A549 (cell line): ENCODE results near the gene CCDC124. TPM values are rescaled to one million over a fixed set of nuclear protein-coding genes. Genes with fewer than 3 reads are reported as not detected.

Experiments used
- ATAC-seq, 2 experiments: fragments of 200-7000 bp in 1 of 2; fragments of >200 bp in 1 of 2; cut with Nextera tagmentation in 1 of 2; cut with Tn5 transposase in 1 of 2; 3 replicates each; pipeline versions ENCODE4 v1.8.0 to v1.9.1; 2018 to 2020; ENCODE audit warnings: mild to moderate bottlenecking in 1 of 2, moderate library complexity in 1 of 2
- CTCF ChIA-PET: fragments of 300-600 bp; sonication (Branson Sonifier 250); formaldehyde crosslinking; extraction: SDS; loops from one replicate; lab custom pipeline; 2021; ENCODE audit warnings: antibody characterized with exemption, inconsistent platforms; lab: Yijun Ruan, JAX
- POLR2A ChIA-PET: fragments of 350-600 bp; formaldehyde crosslinking; extraction: SDS; loops from one replicate; lab custom pipeline; 2021; ENCODE audit warnings: antibody characterized with exemption, inconsistent platforms; lab: Yijun Ruan, JAX
- DNase-seq, 2 experiments: peaks; one replicate each; pipeline versions ENCODE4 v3.0.0 to v3.0.0-alpha.2; 2011 to 2016; ENCODE audit warnings: low read depth in 1 of 2, low spot score in 1 of 2
- FAIRE-seq: peaks from 2 replicates; lab custom pipeline; 2011; peaks lifted over from hg19 to GRCh38; lab: Jason Lieb, UNC
- H3K27ac ChIP-seq, 2 experiments: fragments of >200 bp; sonication (Bioruptor Twin); formaldehyde crosslinking; 3 replicates each; pipeline ENCODE4 v1.5.1; 2016 to 2017
- H3K4me1 ChIP-seq: fragments of >200 bp; sonication (Bioruptor Twin); formaldehyde crosslinking; 3 replicates; pipeline ENCODE4 v1.6.1; 2016
- H3K4me2 ChIP-seq: fragments of >200 bp; sonication (Bioruptor Twin); formaldehyde crosslinking; 3 replicates; pipeline ENCODE4 v1.6.1; 2016
- H3K4me3 ChIP-seq: fragments of >200 bp; sonication (Bioruptor Twin); formaldehyde crosslinking; 3 replicates; pipeline ENCODE4 v1.5.1; 2016
- H3K9me3 ChIP-seq: fragments of >200 bp; sonication (Bioruptor Twin); formaldehyde crosslinking; 3 replicates; pipeline ENCODE4 v1.6.1; 2016
- CHD4 ChIP-seq: fragments of 200-600 bp; sonication (generic); IDR thresholded peaks from 2 replicates; pipeline ENCODE4 v1.6.1; 2016; ENCODE audit warnings: antibody characterized with exemption, mild to moderate bottlenecking, borderline replicate concordance
- EP300 ChIP-seq, 2 experiments: fragments of >200 bp; sonication (Bioruptor Twin); formaldehyde crosslinking; IDR thresholded peaks; 2 replicates in 1 of 2; 3 replicates in 1 of 2; pipeline ENCODE4 v1.6.1; 2016 to 2017
- ESRRA ChIP-seq: fragments of 150-350 bp; IDR thresholded peaks from 2 replicates; pipeline ENCODE4 v1.6.1; 2014; ENCODE audit warnings: mild to moderate bottlenecking, low read length, borderline replicate concordance
- FOSB ChIP-seq: fragments of 250-450 bp; sonication (Bioruptor Pico); IDR thresholded peaks from 2 replicates; pipeline ENCODE4 v1.5.0; 2020; ENCODE audit warnings: mild to moderate bottlenecking, moderate library complexity
- HOXA7 ChIP-seq: fragments of 250-450 bp; sonication (Bioruptor Pico); IDR thresholded peaks from 2 replicates; pipeline ENCODE4 v1.5.0; 2020; ENCODE audit warnings: mild to moderate bottlenecking, moderate library complexity
- HOXB13 ChIP-seq: fragments of 250-450 bp; sonication (Bioruptor Pico); IDR thresholded peaks from 2 replicates; pipeline ENCODE4 v1.5.0; 2020; ENCODE audit warnings: low read depth, mild to moderate bottlenecking, moderate library complexity
- HOXB5 ChIP-seq: fragments of 250-450 bp; sonication (Bioruptor Pico); IDR thresholded peaks from 2 replicates; pipeline ENCODE4 v1.5.0; 2020; ENCODE audit warnings: mild to moderate bottlenecking, moderate library complexity
- JUNB ChIP-seq: fragments of >200 bp; sonication (Bioruptor Twin); formaldehyde crosslinking; IDR thresholded peaks from 2 replicates; pipeline ENCODE4 v1.6.1; 2016
- NFE2L2 ChIP-seq: fragments of 150-350 bp; conservative IDR thresholded peaks from 2 replicates; pipeline ENCODE4 v1.6.1; 2014; ENCODE audit warnings: low read length
- RAD21 ChIP-seq, 2 experiments: fragments of >200 bp in 1 of 2; sonication (Bioruptor Twin) in 1 of 2; formaldehyde crosslinking in 1 of 2; IDR thresholded peaks in 1 of 2; conservative IDR thresholded peaks in 1 of 2; 2 replicates in 1 of 2; 3 replicates in 1 of 2; pipeline ENCODE4 v1.6.1; 2012 to 2018; ENCODE audit warnings: inconsistent platforms in 1 of 2
- RNF2 ChIP-seq: fragments of 200-600 bp; sonication (generic); IDR thresholded peaks from 2 replicates; pipeline ENCODE4 v1.6.1; 2016; ENCODE audit warnings: low read depth, mild to moderate bottlenecking, antibody characterized with exemption, moderate library complexity, borderline replicate concordance
- SMC3 ChIP-seq: fragments of >200 bp; sonication (Bioruptor Twin); formaldehyde crosslinking; IDR thresholded peaks from 3 replicates; pipeline ENCODE4 v1.6.1; 2018; ENCODE audit warnings: inconsistent platforms
- ZFP36 ChIP-seq: fragments of 450-650 bp; IDR thresholded peaks from 2 replicates; pipeline ENCODE4 v1.6.1; 2014; ENCODE audit warnings: borderline replicate concordance; ENCODE audit not compliant: partially characterized antibody
- ZSCAN20 ChIP-seq: fragments of 250-450 bp; sonication (Bioruptor Pico); IDR thresholded peaks from 2 replicates; pipeline ENCODE4 v1.8.0; 2022; ENCODE audit warnings: mild to moderate bottlenecking, moderate library complexity
- WGBS: methylation state at CpG from one replicate; pipeline ENCODE4 v1.1.6; 2017; ENCODE audit errors: missing lambda C conversion rate; 5-methylcytosine and 5-hydroxymethylcytosine counted together
- polyA plus RNA-seq, 4 experiments: library from polyadenylated mRNA; depleted of rRNA in 3 of 4; stranded (reverse); fragments of >200 nt; fragmentation: RNase III in 1 of 4; extraction: RNeasy Plus Mini Kit Qiagen cat#74134 plus additional on column Dnase treatment in 1 of 4; gene quantifications; 2 replicates in 3 of 4; 3 replicates in 1 of 4; pipeline ENCODE4 v1.2.3, GENCODE V29; 2011 to 2017
- TF ChIP-seq, protein P1 (sequence below): fragments of 200-600 bp; sonication (generic); IDR thresholded peaks from 2 replicates; pipeline ENCODE4 v1.6.1; 2016; ENCODE audit warnings: antibody characterized with exemption, mild to moderate bottlenecking, moderate library complexity
- TF ChIP-seq, protein P2 (sequence below): fragments of 250-450 bp; sonication (Bioruptor Pico); IDR thresholded peaks from 2 replicates; pipeline ENCODE4 v1.5.0; 2020; ENCODE audit warnings: low read depth, mild to moderate bottlenecking, moderate library complexity

CCDC124 gene
- polyA plus RNA-seq, 2 of the 4 experiments (the other 2 are of a cell fraction), result 35.4 to 113 TPM

DNA sequence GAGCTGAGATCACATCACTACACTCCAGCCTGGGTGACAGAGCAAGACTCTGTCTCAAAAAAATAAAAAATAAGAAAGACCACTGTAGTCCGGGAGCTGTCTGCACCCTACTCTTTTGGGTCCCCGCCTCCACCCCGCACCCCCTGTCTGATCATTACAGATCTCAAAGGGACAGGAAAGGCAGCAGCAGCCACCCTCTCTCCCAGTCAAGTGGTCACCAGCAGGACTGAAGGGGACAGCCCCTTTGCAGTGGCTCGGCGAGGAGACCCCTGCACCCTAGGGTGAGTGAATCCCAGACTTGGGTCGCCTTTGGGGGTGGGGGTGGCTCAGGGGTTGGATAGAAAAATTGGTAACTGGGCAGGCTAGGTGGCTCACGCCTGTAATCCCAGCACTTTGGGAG, 21.6 kb downstream of the CCDC124 start:
- 77% methylated on average over 4 of the region's 7 CpGs for WGBS
- H3K4me2 ChIP-seq, result no peak overlapping the region
- H3K4me3 ChIP-seq, result no peak overlapping the region
- CTCF ChIA-PET, result interaction anchor here (0.8 to 24.1 kb wide), 6 partner anchors 14 to 42 kb away, joined by 3 to 493 read pairs (median 6); partner anchors contain the start of gene CCDC124
- no peak for FAIRE-seq
- H3K4me1 ChIP-seq, result peaks cover 29% of the 10 kb centered on the region
- H3K9me3 ChIP-seq, result no peaks in the 10 kb centered on the region
- POLR2A ChIA-PET, result no interaction called here
- no peak overlapping the region for H3K27ac ChIP-seq
- no peak for TF ChIP-seq CHD4
- ATAC-seq, result no peak
- no peak for DNase-seq

DNA sequence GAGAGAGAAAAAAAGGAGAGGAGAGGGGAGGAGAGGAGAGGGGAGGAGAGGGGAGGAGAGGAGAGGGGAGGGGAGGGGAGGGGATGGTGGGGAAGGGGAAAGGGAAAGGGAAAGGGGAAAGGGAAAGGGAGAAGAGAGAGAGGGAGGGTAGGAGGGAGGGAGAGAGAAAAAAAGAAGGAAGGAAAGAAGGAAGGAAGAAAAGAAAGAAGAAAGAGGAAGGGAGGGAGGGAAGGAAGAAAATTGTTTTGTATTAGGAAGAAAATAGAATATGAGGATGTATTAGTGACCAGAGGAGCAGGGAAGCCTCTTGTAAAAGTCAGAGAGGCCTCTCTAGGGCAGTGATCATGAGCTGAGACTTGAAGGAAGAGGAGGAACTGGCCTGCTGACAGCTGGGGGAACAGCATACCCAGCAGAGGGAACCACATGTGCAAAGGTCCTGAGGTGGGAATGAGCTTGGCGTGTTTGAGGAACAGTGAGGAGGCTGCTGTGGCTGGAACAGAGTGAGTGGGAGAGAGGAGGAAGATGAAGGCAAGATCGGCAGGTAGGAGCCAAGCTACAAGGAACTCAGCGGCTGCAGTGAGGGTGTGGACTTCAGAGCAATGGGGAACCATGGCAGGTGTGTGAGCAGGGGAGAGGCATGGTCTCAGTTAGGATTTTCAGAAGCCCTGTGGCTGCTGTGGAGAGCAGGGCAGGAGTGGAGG, 24.5 kb downstream of the CCDC124 start:
- POLR2A ChIA-PET, result no interaction called here
- ATAC-seq (no peak), DNase-seq (no peak), FAIRE-seq (no peak)
- Histone ChIP-seq H3K4me1 (peaks cover 4% of the 10 kb centered on the region; the same call in 2 of the 3 replicates), H3K9me3 (no peaks in the 10 kb centered on the region), H3K27ac (no peak overlapping the region), H3K4me3 (no peak overlapping the region), H3K4me2 (no peak overlapping the region)
- 44% methylated on average over 3 of the region's 3 CpGs for WGBS
- CTCF ChIA-PET, result interaction anchor here (1.4 to 2.4 kb wide), 4 partner anchors 11 to 40 kb away, joined by 4 to 10 read pairs (median 8); no protein-coding TSS in a partner anchor
- TF ChIP-seq EP300 (IDR thresholded peaks at IDR 0.05), result no peak
- TF ChIP-seq, protein P1, sequence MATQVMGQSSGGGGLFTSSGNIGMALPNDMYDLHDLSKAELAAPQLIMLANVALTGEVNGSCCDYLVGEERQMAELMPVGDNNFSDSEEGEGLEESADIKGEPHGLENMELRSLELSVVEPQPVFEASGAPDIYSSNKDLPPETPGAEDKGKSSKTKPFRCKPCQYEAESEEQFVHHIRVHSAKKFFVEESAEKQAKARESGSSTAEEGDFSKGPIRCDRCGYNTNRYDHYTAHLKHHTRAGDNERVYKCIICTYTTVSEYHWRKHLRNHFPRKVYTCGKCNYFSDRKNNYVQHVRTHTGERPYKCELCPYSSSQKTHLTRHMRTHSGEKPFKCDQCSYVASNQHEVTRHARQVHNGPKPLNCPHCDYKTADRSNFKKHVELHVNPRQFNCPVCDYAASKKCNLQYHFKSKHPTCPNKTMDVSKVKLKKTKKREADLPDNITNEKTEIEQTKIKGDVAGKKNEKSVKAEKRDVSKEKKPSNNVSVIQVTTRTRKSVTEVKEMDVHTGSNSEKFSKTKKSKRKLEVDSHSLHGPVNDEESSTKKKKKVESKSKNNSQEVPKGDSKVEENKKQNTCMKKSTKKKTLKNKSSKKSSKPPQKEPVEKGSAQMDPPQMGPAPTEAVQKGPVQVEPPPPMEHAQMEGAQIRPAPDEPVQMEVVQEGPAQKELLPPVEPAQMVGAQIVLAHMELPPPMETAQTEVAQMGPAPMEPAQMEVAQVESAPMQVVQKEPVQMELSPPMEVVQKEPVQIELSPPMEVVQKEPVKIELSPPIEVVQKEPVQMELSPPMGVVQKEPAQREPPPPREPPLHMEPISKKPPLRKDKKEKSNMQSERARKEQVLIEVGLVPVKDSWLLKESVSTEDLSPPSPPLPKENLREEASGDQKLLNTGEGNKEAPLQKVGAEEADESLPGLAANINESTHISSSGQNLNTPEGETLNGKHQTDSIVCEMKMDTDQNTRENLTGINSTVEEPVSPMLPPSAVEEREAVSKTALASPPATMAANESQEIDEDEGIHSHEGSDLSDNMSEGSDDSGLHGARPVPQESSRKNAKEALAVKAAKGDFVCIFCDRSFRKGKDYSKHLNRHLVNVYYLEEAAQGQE, result no peak
- TF ChIP-seq CHD4, result no peak
- TF ChIP-seq HOXB5 (CRISPR knock-in tag), result no peak
- no peak for TF ChIP-seq JUNB
- TF ChIP-seq RAD21 (conservative IDR thresholded peaks at IDR 0.05 in 1 of 2, IDR thresholded peaks at IDR 0.05 in 1 of 2), result no peak
- no peak for TF ChIP-seq ESRRA
- TF ChIP-seq ZSCAN20 (CRISPR knock-in tag), result no peak
- TF ChIP-seq HOXA7 (CRISPR knock-in tag), result no peak
- TF ChIP-seq SMC3, result no peak
- TF ChIP-seq, protein P2, sequence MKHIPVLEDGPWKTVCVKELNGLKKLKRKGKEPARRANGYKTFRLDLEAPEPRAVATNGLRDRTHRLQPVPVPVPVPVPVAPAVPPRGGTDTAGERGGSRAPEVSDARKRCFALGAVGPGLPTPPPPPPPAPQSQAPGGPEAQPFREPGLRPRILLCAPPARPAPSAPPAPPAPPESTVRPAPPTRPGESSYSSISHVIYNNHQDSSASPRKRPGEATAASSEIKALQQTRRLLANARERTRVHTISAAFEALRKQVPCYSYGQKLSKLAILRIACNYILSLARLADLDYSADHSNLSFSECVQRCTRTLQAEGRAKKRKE (CRISPR knock-in tag), result no peak
- no peak for TF ChIP-seq RNF2
- no peak for TF ChIP-seq FOSB (CRISPR knock-in tag)
- TF ChIP-seq HOXB13, result no peak

DNA sequence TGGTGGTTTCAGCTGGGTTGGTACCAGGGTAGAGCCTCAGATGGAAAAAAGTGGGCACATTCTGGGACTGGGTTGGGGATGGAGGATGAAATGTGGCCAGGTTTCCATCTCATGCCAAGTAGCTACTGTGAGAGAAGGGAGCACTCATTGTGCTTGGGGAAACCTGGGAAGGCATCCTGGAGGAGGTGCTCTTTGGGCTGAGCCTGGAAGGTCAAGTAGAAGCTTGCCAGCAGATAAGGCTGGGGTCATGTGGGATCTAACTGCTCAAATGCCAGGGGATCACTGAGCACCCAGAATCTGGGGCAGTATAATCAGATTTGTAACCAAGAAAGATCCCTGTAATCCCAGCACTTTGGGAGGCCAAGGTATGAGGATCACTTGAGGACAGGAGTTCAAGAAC, 25.1 kb downstream of the CCDC124 start:
- peak; percentile 84 for TF ChIP-seq ZFP36
- no peak for TF ChIP-seq NFE2L2
- ATAC-seq, result no peak
- Histone ChIP-seq H3K4me3 (no peak overlapping the region), H3K9me3 (no peaks in the 10 kb centered on the region), H3K27ac (no peak overlapping the region), H3K4me1 (no peaks in the 10 kb centered on the region; the same call in 2 of the 3 replicates), H3K4me2 (no peak overlapping the region)
- CTCF ChIA-PET, result interaction anchor here (2.0 to 2.1 kb wide), 2 partner anchors 12 to 40 kb away, joined by 8 to 10 read pairs; no protein-coding TSS in a partner anchor
- FAIRE-seq, result no peak
- POLR2A ChIA-PET, result no interaction called here
- no peak for DNase-seq
